ENCODE data around the gene KRT9.
"Not testable (repeated sequence)": the region's sequence is repeated elsewhere in the genome, so short reads cannot be mapped to it uniquely, and the experiment has no call there.

Gene KRT9

GRCh38 chr17:41599680-41600079, 27.8 kb upstream of the KRT9 start:
- DNase-seq = no peak

GRCh38 chr17:41595585-41595984, 23.7 kb upstream of the KRT9 start:
- DNase-seq = no peak

GRCh38 chr17:41594363-41594915, 22.6 kb upstream of the KRT9 start:
- no peak for DNase-seq

GRCh38 chr17:41593306-41593981, 21.6 kb upstream of the KRT9 start:
- DNase-seq = no peak

GRCh38 chr17:41592601-41593305, 20.9 kb upstream of the KRT9 start:
- DNase-seq = no peak

GRCh38 chr17:41589301-41589700, 17.4 kb upstream of the KRT9 start:
- no peak for DNase-seq

GRCh38 chr17:41588126-41588810, 16.4 kb upstream of the KRT9 start:
- DNase-seq = no peak

- DNase-seq = no peak
Measured at GRCh38 chr17:41586863-41587495, 15.1 kb upstream of the KRT9 start, which contains the start of gene KRT14. TSS of gene KRT14 (minus strand) at chr17:41586895. CDS start at chr17:41586834, 61 bp downstream.

- no peak for DNase-seq
Measured at GRCh38 chr17:41585301-41586056, 13.6 kb upstream of the KRT9 start.

GRCh38 chr17:41584331-41584927, 12.6 kb upstream of the KRT9 start:
- DNase-seq = not testable (repeated sequence)

- no peak for DNase-seq
Measured at GRCh38 chr17:41583137-41584127, 11.6 kb upstream of the KRT9 start.

GRCh38 chr17:41582061-41582968, 10.5 kb upstream of the KRT9 start:
- not testable (repeated sequence) for DNase-seq

GRCh38 chr17:41581366-41582060, 9.7 kb upstream of the KRT9 start:
- no peak for DNase-seq

GRCh38 chr17:41580687-41581365, 9.0 kb upstream of the KRT9 start:
- no peak for DNase-seq

GRCh38 chr17:41580244-41580575, 8.4 kb upstream of the KRT9 start:
- DNase-seq = no peak

- DNase-seq = peak; percentile 16 to 50
Measured at GRCh38 chr17:41579484-41580243, 7.8 kb upstream of the KRT9 start.

GRCh38 chr17:41578971-41579370, 7.1 kb upstream of the KRT9 start:
- no peak for DNase-seq

GRCh38 chr17:41578538-41578937, 6.7 kb upstream of the KRT9 start:
- DNase-seq = no peak

Measured in activated CD4-positive, alpha-beta T cell treated with anti-CD3 and anti-CD28 coated beads for 4 hours (primary cell).